ENCODE results near the gene FHIP1B. TPM values are rescaled to one million over a fixed set of nuclear protein-coding genes. Genes with fewer than 3 reads are reported as not detected.

The FHIP1B gene
- total RNA-seq, 1 donor from 2014 or later, result 25.3 TPM

DNA sequence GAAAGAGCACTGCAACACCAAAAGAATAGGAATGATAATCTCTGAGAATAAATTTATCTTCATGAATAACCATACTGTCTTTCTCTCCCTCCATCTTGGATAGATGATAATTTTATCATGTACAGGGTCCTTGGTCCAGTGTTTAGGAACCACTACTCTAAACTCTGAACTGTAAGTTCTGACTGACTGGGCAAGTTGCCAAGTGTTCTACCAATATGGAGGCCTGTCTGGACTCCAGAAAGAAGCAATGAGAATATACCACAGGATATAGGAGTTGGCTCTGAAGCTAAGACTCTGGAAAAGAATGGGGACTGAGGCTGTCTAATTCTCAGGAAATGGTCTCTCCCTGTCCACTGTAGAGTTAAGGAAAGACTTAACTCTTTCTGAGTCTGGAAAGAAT lies 1.5 kb downstream of the FHIP1B start:
- Mint-ChIP-seq H3K27me3 (ENCODE audit: low read depth) (no peaks in the 10 kb centered on the region), H3K9me3 (no peaks in the 10 kb centered on the region), H3K36me3 (ENCODE audit: low read depth) (no peaks in the 10 kb centered on the region), H3K4me1 (peaks cover 26% of the 10 kb centered on the region), H3K4me3 (peak overlapping the region; percentile 97), H3K27ac (ENCODE audit: unreplicated experiment) (no peak overlapping the region)
- TF ChIP-seq, protein P1, sequence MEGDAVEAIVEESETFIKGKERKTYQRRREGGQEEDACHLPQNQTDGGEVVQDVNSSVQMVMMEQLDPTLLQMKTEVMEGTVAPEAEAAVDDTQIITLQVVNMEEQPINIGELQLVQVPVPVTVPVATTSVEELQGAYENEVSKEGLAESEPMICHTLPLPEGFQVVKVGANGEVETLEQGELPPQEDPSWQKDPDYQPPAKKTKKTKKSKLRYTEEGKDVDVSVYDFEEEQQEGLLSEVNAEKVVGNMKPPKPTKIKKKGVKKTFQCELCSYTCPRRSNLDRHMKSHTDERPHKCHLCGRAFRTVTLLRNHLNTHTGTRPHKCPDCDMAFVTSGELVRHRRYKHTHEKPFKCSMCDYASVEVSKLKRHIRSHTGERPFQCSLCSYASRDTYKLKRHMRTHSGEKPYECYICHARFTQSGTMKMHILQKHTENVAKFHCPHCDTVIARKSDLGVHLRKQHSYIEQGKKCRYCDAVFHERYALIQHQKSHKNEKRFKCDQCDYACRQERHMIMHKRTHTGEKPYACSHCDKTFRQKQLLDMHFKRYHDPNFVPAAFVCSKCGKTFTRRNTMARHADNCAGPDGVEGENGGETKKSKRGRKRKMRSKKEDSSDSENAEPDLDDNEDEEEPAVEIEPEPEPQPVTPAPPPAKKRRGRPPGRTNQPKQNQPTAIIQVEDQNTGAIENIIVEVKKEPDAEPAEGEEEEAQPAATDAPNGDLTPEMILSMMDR (conservative IDR thresholded peaks at IDR 0.05), result no peak
- DNase-seq (ENCODE audit: low read depth, low spot score), result no peak

DNA sequence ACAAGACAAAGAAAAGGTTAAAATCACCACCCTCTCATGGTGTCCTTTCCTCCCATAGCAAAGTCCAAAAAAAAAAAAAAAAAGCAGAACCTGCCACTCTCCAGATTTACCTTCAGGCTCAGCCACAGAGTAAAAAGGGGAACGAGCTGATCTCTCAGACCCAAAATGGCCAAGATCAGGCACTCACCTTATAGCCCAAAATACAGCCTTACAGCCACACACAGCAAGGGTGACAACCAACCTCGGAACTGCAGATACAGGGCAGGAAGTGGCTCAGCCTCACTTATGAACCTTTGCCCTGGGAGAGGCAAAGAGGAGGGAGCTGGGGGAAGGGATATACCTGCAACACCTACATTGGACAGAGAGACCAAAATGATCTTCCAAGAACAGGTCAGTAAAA lies 4.5 kb downstream of the FHIP1B start:
- no peaks in the 10 kb centered on the region for H3K27me3 Mint-ChIP-seq (ENCODE audit: low read depth)
- peaks cover 2% of the 10 kb centered on the region for H3K36me3 Mint-ChIP-seq (ENCODE audit: low read depth)
- H3K27ac Mint-ChIP-seq (ENCODE audit: unreplicated experiment), result no peak overlapping the region
- no peaks in the 10 kb centered on the region for H3K9me3 Mint-ChIP-seq
- H3K4me3 Mint-ChIP-seq, result no peak overlapping the region
- H3K4me1 Mint-ChIP-seq, result peaks cover 20% of the 10 kb centered on the region
- TF ChIP-seq, protein P1 (conservative IDR thresholded peaks at IDR 0.05), result no peak
- DNase-seq (ENCODE audit: low read depth, low spot score), result no peak

DNA sequence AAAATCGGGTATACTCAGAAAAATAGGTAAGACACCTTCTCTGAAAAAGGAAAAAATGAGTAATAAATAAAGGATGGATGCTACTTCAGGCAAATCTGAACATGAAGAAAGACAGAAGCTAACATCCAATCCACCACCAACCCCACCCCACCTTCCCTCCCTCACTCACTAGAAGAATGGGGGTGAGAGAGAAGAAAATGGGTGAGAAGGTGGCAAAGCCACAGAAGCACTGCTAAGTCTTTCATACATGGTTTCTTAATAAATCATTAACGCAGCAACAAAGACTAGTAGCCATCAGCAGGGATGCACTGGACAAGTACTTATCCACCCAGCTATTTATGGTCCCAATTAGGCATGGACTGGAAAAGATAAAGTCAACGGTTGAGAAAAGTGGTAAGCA lies 5.9 kb downstream of the FHIP1B start:
- Mint-ChIP-seq H3K9me3 (no peaks in the 10 kb centered on the region), H3K4me1 (peaks cover 9% of the 10 kb centered on the region), H3K27ac (ENCODE audit: unreplicated experiment) (no peak overlapping the region), H3K4me3 (no peak overlapping the region), H3K36me3 (ENCODE audit: low read depth) (peaks cover 2% of the 10 kb centered on the region), H3K27me3 (ENCODE audit: low read depth) (no peaks in the 10 kb centered on the region)
- no peak for DNase-seq (ENCODE audit: low read depth, low spot score)
- TF ChIP-seq, protein P1 (conservative IDR thresholded peaks at IDR 0.05), result no peak

DNA sequence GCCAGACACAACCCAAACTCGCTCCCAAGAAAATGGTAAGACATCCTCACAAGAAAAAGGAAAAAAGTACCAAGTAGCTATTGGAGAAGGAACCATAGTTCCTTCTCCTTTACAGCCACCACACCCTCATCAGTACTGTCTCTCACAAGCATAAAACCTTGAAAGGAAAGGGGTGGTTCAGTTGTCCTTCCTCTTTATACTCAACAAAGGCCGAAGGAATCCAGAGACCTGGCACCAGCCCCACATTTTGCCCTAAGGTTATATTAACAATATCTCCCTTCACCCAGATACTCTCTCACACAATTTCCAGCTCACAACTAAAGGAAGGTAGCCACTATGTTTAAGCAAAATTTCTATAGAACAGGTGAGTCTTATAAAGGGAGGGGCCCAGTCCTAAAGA lies 8.5 kb downstream of the FHIP1B start:
- H3K27ac Mint-ChIP-seq (ENCODE audit: unreplicated experiment), result no peak overlapping the region
- peaks cover 1% of the 10 kb centered on the region for H3K4me1 Mint-ChIP-seq
- no peaks in the 10 kb centered on the region for H3K9me3 Mint-ChIP-seq
- no peaks in the 10 kb centered on the region for H3K27me3 Mint-ChIP-seq (ENCODE audit: low read depth)
- H3K36me3 Mint-ChIP-seq (ENCODE audit: low read depth), result peaks cover 2% of the 10 kb centered on the region
- no peak for DNase-seq (ENCODE audit: low read depth, low spot score)
- TF ChIP-seq, protein P1 (conservative IDR thresholded peaks at IDR 0.05), result no peak
- H3K4me3 Mint-ChIP-seq, result no peak overlapping the region

DNA sequence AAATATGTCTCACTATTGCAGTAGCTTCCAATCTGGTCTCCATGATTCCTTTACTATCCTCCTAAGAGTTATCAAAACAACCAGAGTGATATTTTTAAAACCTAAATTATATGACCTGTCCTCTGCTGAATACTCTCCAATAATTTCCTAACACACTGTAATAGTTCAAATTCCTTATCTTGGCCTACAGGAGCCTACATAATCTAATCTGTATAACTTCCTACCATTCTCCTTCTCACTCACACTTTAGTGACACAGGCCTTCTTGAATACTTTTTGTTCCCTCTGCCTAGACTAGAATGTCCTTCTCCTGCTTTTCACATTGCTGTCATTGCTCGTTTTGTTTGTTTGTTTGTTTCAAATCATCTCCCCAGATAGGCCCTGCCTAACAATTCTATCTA lies 9.4 kb downstream of the FHIP1B start:
- H3K4me1 Mint-ChIP-seq, result no peaks in the 10 kb centered on the region
- no peaks in the 10 kb centered on the region for H3K9me3 Mint-ChIP-seq
- H3K4me3 Mint-ChIP-seq, result no peak overlapping the region
- no peaks in the 10 kb centered on the region for H3K27me3 Mint-ChIP-seq (ENCODE audit: low read depth)
- H3K36me3 Mint-ChIP-seq (ENCODE audit: low read depth), result peaks cover 2% of the 10 kb centered on the region
- no peak overlapping the region for H3K27ac Mint-ChIP-seq (ENCODE audit: unreplicated experiment)
- TF ChIP-seq, protein P1 (conservative IDR thresholded peaks at IDR 0.05), result no peak
- DNase-seq (ENCODE audit: low read depth, low spot score), result no peak

DNA sequence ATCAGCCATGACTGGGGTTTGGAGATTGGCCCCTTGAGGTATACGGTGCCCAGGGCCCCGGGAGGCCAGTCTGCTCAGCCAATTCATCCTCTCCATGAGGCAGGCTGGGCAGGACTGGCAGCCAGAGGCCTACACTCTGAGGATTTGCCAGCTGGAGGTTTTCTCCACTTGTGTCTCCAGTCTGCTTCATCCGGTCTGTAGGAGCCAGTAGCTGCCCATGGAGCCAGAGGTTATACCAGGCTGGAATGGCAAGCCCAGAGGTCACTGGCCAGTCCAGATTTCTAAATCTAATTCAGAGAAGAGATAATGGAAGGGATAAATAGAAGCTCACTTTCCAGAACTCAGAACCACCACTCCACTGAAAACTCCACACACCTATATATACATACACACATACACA lies 10.0 kb downstream of the FHIP1B start:
- DNase-seq (ENCODE audit: low read depth, low spot score), result no peak
- no peak overlapping the region for H3K4me3 Mint-ChIP-seq
- TF ChIP-seq, protein P1 (conservative IDR thresholded peaks at IDR 0.05), result no peak
- no peaks in the 10 kb centered on the region for H3K27me3 Mint-ChIP-seq (ENCODE audit: low read depth)
- H3K27ac Mint-ChIP-seq (ENCODE audit: unreplicated experiment), result no peak overlapping the region
- H3K36me3 Mint-ChIP-seq (ENCODE audit: low read depth), result peaks cover 2% of the 10 kb centered on the region
- H3K4me1 Mint-ChIP-seq, result no peaks in the 10 kb centered on the region
- H3K9me3 Mint-ChIP-seq, result no peaks in the 10 kb centered on the region
